ENCODE results near the gene AKR1B1. TPM values are rescaled to one million over a fixed set of nuclear protein-coding genes. Genes with fewer than 3 reads are reported as not detected.
A peak's percentile ranks its signal among the peaks of the same experiment; 100 is the strongest.

Gene AKR1B1
- total and polyA plus RNA-seq, 2 of the 13 experiments (the other 11 are each of a cell fraction or from before 2014, with no cell fraction given): 89.9 to 133 TPM

DNA sequence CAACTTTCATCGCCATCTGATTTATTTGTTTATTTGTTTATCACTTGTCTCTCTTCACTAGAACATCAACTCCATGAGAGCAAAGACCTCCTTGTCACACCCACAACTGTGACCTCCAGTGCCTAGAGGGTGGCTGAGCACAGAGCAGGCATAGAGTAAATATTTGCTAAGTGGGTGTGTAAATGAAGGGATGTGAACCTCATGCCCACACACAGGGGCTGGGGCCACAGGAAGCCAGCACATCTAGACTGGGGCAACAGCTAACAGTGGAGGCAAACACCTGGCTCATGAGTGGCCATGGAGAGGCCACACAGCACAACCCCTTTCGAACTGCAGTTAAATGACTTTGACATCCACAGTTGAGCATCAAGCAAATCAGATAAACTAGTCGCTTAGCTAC, 39.8 kb downstream of the AKR1B1 start (continued):
- TF ChIP-seq, protein P1, sequence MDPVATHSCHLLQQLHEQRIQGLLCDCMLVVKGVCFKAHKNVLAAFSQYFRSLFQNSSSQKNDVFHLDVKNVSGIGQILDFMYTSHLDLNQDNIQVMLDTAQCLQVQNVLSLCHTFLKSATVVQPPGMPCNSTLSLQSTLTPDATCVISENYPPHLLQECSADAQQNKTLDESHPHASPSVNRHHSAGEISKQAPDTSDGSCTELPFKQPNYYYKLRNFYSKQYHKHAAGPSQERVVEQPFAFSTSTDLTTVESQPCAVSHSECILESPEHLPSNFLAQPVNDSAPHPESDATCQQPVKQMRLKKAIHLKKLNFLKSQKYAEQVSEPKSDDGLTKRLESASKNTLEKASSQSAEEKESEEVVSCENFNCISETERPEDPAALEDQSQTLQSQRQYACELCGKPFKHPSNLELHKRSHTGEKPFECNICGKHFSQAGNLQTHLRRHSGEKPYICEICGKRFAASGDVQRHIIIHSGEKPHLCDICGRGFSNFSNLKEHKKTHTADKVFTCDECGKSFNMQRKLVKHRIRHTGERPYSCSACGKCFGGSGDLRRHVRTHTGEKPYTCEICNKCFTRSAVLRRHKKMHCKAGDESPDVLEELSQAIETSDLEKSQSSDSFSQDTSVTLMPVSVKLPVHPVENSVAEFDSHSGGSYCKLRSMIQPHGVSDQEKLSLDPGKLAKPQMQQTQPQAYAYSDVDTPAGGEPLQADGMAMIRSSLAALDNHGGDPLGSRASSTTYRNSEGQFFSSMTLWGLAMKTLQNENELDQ (CRISPR knock-in tag; IDR thresholded peaks at IDR 0.05; ENCODE audit: borderline replicate concordance): no peak
- TF ChIP-seq HNRNPLL (IDR thresholded peaks at IDR 0.05; ENCODE audit: low read depth, low read length, poor library complexity, severe bottlenecking): no peak
- TF ChIP-seq CBX5 (CRISPR knock-in tag; IDR thresholded peaks at IDR 0.05; ENCODE audit: borderline replicate concordance): 0 out of 2 replicates have a peak, but pooled peaks have one; percentile 65
- TF ChIP-seq ZNF883 (CRISPR knock-in tag; IDR thresholded peaks at IDR 0.05; ENCODE audit: not compliant biosample characterization): no peak
- TF ChIP-seq NR2F2 (IDR thresholded peaks at IDR 0.05; ENCODE audit: borderline replicate concordance, low read depth): no peak
- TF ChIP-seq, protein P2, sequence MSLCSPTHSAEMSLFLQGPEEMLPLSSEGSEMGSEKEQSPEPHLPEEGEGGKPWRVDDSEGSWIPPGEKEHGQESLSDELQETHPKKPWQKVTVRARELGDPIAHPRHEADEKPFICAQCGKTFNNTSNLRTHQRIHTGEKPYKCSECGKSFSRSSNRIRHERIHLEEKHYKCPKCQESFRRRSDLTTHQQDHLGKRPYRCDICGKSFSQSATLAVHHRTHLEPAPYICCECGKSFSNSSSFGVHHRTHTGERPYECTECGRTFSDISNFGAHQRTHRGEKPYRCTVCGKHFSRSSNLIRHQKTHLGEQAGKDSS (CRISPR knock-in tag; IDR thresholded peaks at IDR 0.05; ENCODE audit: borderline replicate concordance, low read depth): no peak
- no peak for TF ChIP-seq SNAI1 (CRISPR knock-in tag; IDR thresholded peaks at IDR 0.05; ENCODE audit: borderline replicate concordance)
- no peak for TF ChIP-seq ZNF713 (CRISPR knock-in tag; IDR thresholded peaks at IDR 0.05)
- TF ChIP-seq HOXA5 (CRISPR knock-in tag; IDR thresholded peaks at IDR 0.05): no peak
- no peak for TF ChIP-seq DNMT1 (CRISPR knock-in tag; IDR thresholded peaks at IDR 0.05)
- no peak for TF ChIP-seq GFI1 (CRISPR knock-in tag; IDR thresholded peaks at IDR 0.05; ENCODE audit: borderline replicate concordance)
- TF ChIP-seq ZNF260 (CRISPR knock-in tag; IDR thresholded peaks at IDR 0.05; ENCODE audit: borderline replicate concordance, low read depth): no peak
- TF ChIP-seq, protein P3, sequence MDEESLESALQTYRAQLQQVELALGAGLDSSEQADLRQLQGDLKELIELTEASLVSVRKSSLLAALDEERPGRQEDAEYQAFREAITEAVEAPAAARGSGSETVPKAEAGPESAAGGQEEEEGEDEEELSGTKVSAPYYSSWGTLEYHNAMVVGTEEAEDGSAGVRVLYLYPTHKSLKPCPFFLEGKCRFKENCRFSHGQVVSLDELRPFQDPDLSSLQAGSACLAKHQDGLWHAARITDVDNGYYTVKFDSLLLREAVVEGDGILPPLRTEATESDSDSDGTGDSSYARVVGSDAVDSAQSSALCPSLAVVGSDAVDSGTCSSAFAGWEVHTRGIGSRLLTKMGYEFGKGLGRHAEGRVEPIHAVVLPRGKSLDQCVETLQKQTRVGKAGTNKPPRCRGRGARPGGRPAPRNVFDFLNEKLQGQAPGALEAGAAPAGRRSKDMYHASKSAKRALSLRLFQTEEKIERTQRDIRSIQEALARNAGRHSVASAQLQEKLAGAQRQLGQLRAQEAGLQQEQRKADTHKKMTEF (CRISPR knock-in tag; IDR thresholded peaks at IDR 0.05): no peak; the same call in 1 of the 2 replicates
- 0 out of 2 replicates have a peak, but pooled peaks have one; percentile 11 for TF ChIP-seq HNF4A (CRISPR knock-in tag; IDR thresholded peaks at IDR 0.05)
- TF ChIP-seq NKX3-1 (CRISPR knock-in tag; IDR thresholded peaks at IDR 0.05): no peak
- TF ChIP-seq ZNF775 (CRISPR knock-in tag; IDR thresholded peaks at IDR 0.05; ENCODE audit: borderline replicate concordance): no peak
- TF ChIP-seq, protein P4, sequence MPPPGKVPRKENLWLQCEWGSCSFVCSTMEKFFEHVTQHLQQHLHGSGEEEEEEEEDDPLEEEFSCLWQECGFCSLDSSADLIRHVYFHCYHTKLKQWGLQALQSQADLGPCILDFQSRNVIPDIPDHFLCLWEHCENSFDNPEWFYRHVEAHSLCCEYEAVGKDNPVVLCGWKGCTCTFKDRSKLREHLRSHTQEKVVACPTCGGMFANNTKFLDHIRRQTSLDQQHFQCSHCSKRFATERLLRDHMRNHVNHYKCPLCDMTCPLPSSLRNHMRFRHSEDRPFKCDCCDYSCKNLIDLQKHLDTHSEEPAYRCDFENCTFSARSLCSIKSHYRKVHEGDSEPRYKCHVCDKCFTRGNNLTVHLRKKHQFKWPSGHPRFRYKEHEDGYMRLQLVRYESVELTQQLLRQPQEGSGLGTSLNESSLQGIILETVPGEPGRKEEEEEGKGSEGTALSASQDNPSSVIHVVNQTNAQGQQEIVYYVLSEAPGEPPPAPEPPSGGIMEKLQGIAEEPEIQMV (CRISPR knock-in tag; IDR thresholded peaks at IDR 0.05; ENCODE audit: low read depth): no peak
- TF ChIP-seq ZNF138 (CRISPR knock-in tag; IDR thresholded peaks at IDR 0.05; ENCODE audit: low read depth): no peak
- TF ChIP-seq, protein P5, sequence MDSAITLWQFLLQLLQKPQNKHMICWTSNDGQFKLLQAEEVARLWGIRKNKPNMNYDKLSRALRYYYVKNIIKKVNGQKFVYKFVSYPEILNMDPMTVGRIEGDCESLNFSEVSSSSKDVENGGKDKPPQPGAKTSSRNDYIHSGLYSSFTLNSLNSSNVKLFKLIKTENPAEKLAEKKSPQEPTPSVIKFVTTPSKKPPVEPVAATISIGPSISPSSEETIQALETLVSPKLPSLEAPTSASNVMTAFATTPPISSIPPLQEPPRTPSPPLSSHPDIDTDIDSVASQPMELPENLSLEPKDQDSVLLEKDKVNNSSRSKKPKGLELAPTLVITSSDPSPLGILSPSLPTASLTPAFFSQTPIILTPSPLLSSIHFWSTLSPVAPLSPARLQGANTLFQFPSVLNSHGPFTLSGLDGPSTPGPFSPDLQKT (CRISPR knock-in tag; IDR thresholded peaks at IDR 0.05; ENCODE audit: borderline replicate concordance): no peak
- no peak for TF ChIP-seq AHR (CRISPR knock-in tag; IDR thresholded peaks at IDR 0.05)
- TF ChIP-seq, protein P6, sequence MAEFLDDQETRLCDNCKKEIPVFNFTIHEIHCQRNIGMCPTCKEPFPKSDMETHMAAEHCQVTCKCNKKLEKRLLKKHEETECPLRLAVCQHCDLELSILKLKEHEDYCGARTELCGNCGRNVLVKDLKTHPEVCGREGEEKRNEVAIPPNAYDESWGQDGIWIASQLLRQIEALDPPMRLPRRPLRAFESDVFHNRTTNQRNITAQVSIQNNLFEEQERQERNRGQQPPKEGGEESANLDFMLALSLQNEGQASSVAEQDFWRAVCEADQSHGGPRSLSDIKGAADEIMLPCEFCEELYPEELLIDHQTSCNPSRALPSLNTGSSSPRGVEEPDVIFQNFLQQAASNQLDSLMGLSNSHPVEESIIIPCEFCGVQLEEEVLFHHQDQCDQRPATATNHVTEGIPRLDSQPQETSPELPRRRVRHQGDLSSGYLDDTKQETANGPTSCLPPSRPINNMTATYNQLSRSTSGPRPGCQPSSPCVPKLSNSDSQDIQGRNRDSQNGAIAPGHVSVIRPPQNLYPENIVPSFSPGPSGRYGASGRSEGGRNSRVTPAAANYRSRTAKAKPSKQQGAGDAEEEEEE (CRISPR knock-in tag; IDR thresholded peaks at IDR 0.05; ENCODE audit: borderline replicate concordance): no peak

Data from HepG2 (cell line).